Stimulated activated memory B cell treated with anti-CD40 and anti-IgM and Interleukin-4, amounts not matched to agents 10 μg/mL and 1 μg/mL and 100 μg/mL, for 72 hours (primary cell): Measurements from ENCODE around the gene AMOT.

Source experiments
- ATAC-seq: fragments of 150-1000 bp; cut with Tn5 transposase; 2 replicates; pipeline ENCODE4 v1.10.0; 2021
- H3K27ac Mint-ChIP-seq: one replicate; pipeline ENCODE4 v1.8.0; 2022; ENCODE audit warnings: mild to moderate bottlenecking, mixed read lengths
- H3K27me3 Mint-ChIP-seq: one replicate; pipeline ENCODE4 v1.8.0; 2022; ENCODE audit warnings: mixed read lengths
- H3K36me3 Mint-ChIP-seq: one replicate; pipeline ENCODE4 v1.8.0; 2022; ENCODE audit warnings: mixed read lengths
- H3K4me1 Mint-ChIP-seq: one replicate; pipeline ENCODE4 v1.8.0; 2022; ENCODE audit warnings: mixed read lengths
- H3K4me3 Mint-ChIP-seq: one replicate; pipeline ENCODE4 v1.8.0; 2022; ENCODE audit warnings: mild to moderate bottlenecking, moderate library complexity, mixed read lengths
- H3K9me3 Mint-ChIP-seq: one replicate; pipeline ENCODE4 v1.8.0; 2022; ENCODE audit warnings: mixed read lengths

The AMOT gene

GRCh38 chrX:112851161-112851779 lies 10.6 kb upstream of the AMOT start:
- H3K4me3 Mint-ChIP-seq = peak overlapping the region; percentile 38
- no peaks in the 10 kb centered on the region for H3K36me3 Mint-ChIP-seq
- no peaks in the 10 kb centered on the region for H3K9me3 Mint-ChIP-seq
- H3K27ac Mint-ChIP-seq = peak overlapping the region; percentile 57
- ATAC-seq = peak; percentile 75
- H3K4me1 Mint-ChIP-seq = peaks cover 27% of the 10 kb centered on the region
- H3K27me3 Mint-ChIP-seq = no peaks in the 10 kb centered on the region

DNA sequence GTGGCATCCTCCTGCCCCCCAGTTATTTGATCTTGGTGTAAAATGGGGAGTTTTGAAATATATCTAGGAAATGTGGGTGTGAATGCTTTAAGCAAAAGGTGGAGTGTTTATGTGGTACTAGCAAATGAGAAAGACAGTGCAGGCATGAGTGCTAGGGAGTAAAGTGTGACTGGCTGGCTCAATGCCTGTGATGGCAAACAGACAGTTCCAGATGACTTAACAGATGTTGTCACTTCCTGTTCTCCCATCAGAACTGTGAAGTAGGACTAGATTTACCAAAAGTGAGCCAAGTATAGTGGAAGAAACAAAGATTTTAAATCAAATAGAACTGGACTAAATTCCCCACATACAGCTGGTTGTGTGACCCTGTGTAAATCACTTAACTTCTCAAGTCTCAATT lies 8.4 kb upstream of the AMOT start:
- H3K9me3 Mint-ChIP-seq = no peaks in the 10 kb centered on the region
- H3K4me1 Mint-ChIP-seq = peaks cover 27% of the 10 kb centered on the region
- no peaks in the 10 kb centered on the region for H3K27me3 Mint-ChIP-seq

DNA sequence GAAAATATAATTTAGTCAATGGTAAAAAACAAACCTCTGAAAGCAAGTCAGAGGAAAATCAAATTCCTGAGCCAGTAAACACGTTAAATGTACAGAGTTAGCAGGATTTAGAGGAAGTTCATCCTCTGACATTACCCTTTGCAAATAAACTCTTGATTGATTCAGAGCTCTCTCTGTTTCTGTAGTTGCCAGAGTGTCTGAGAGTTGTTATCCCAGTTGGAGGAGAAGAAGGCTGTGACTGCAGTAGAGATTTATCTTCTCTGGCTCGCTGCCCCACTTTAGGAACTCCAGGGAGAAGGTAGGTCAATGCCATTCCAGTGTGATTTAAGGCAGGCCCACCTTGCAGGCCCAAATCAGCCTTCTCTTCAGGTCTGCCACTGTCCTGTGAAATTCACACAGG lies 6.2 kb upstream of the AMOT start:
- Mint-ChIP-seq H3K9me3 (no peaks in the 10 kb centered on the region), H3K27me3 (no peaks in the 10 kb centered on the region), H3K4me3 (no peak overlapping the region), H3K4me1 (peaks cover 20% of the 10 kb centered on the region), H3K27ac (no peak overlapping the region), H3K36me3 (no peaks in the 10 kb centered on the region)
- ATAC-seq = no peak

More for the DNA sequence above, 8.4 kb upstream of the AMOT start:
- ATAC-seq = no peak
- no peaks in the 10 kb centered on the region for H3K36me3 Mint-ChIP-seq
- H3K4me3 Mint-ChIP-seq = no peak overlapping the region
- peak overlapping the region; percentile 40 for H3K27ac Mint-ChIP-seq

GRCh38 chrX:112846187-112846586 lies 5.6 kb upstream of the AMOT start:
- no peaks in the 10 kb centered on the region for H3K27me3 Mint-ChIP-seq
- no peaks in the 10 kb centered on the region for H3K9me3 Mint-ChIP-seq
- H3K27ac Mint-ChIP-seq = no peak overlapping the region
- H3K4me1 Mint-ChIP-seq = peaks cover 14% of the 10 kb centered on the region
- no peak overlapping the region for H3K4me3 Mint-ChIP-seq
- no peaks in the 10 kb centered on the region for H3K36me3 Mint-ChIP-seq
- no peak for ATAC-seq

DNA sequence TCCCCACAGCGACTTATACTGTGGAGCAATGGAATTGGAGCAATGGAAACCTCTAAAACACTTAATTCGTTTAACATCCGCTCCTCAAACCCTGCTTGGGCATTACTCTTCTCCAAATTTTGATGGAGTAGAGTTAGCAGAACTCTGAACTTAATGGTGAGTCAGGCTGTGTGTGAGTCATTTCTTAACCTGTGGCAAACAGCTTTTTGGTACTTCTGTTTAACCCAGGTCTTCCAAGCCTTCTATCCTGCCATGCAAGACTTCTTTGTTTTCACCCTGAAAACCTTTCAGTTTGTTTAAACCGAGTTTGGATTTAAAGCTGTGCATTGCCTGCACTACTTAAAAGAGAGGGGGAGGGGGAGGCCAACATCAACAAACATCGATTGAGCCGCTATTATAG lies 3.6 kb upstream of the AMOT start:
- no peaks in the 10 kb centered on the region for H3K36me3 Mint-ChIP-seq
- H3K4me3 Mint-ChIP-seq = no peak overlapping the region
- peaks cover 18% of the 10 kb centered on the region for H3K4me1 Mint-ChIP-seq
- no peaks in the 10 kb centered on the region for H3K27me3 Mint-ChIP-seq
- no peak for ATAC-seq
- H3K27ac Mint-ChIP-seq = no peak overlapping the region
- no peaks in the 10 kb centered on the region for H3K9me3 Mint-ChIP-seq

DNA sequence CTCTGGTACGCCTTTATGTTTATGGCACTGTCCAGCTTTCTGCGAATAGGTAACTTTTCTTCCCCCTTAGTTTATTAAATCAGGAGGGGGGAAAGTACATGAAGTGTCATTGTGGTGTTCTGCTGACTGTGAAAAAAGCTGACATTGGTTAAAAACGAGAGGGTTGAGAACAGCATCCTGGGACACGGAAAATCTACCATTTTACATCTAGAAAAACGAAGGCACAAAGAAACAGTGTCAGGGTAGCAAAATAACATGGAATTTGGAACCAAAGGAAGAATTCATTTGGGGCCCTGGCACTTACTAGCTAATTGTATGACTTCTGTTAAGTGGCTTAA lies 1.2 kb upstream of the AMOT start:
- Mint-ChIP-seq H3K27me3 (no peaks in the 10 kb centered on the region), H3K36me3 (no peaks in the 10 kb centered on the region), H3K9me3 (no peaks in the 10 kb centered on the region), H3K4me1 (peaks cover 12% of the 10 kb centered on the region), H3K4me3 (peak overlapping the region; percentile 97), H3K27ac (no peak overlapping the region)
- ATAC-seq = no peak

GRCh38 chrX:112841114-112841819 lies 636 bp upstream of the AMOT start:
- Mint-ChIP-seq H3K27me3 (no peaks in the 10 kb centered on the region), H3K4me1 (peaks cover 12% of the 10 kb centered on the region), H3K36me3 (no peaks in the 10 kb centered on the region), H3K4me3 (peak overlapping the region; percentile 97), H3K27ac (peak overlapping the region; percentile 80), H3K9me3 (no peaks in the 10 kb centered on the region)
- peak; percentile 97 for ATAC-seq

DNA sequence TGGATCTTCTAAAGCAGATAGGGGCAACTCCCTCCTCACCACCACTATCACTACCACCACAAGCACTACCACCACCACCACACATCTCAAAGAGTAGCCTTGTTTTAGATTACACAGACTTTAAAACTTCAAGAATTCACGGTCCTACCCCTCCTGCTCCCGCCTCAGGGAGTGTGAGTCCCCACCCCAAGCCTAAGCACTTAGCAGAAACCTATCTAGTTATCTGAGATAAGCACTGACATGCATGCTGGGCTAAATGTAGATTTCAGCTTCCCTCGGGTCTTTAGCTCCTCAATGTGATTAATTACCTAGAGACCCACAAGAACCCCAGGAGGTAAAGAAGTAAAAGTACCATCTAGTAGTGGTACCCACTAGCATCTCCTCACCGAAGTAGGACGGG lies 775 bp downstream of the AMOT start:
- Mint-ChIP-seq H3K27me3 (no peaks in the 10 kb centered on the region), H3K36me3 (no peaks in the 10 kb centered on the region), H3K4me3 (peak overlapping the region; percentile 97), H3K9me3 (no peaks in the 10 kb centered on the region), H3K4me1 (peaks cover 12% of the 10 kb centered on the region), H3K27ac (peak overlapping the region; percentile 80)
- ATAC-seq = no peak

DNA sequence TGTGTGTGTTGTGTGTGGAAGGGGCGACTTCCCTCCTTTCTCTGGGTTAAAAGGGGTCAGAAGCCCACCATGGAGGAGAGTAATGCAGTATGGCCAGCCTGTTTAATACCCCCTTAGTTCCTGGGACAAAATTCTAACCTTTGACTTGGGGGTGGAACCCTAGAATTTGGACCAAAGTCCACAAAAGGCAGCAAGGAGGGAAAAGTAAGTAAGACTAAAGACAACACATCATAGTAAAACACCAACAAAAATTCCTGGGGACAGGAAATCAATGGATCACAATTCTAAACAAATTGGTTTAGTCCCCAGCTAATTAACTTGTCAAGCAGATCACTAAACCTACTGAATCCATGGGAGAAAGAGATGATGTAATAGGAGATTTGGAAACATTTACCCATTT lies 3.1 kb downstream of the AMOT start:
- no peaks in the 10 kb centered on the region for H3K9me3 Mint-ChIP-seq
- no peaks in the 10 kb centered on the region for H3K36me3 Mint-ChIP-seq
- H3K4me3 Mint-ChIP-seq = no peak overlapping the region
- ATAC-seq = no peak
- no peak overlapping the region for H3K27ac Mint-ChIP-seq
- peaks cover 12% of the 10 kb centered on the region for H3K4me1 Mint-ChIP-seq
- H3K27me3 Mint-ChIP-seq = no peaks in the 10 kb centered on the region

GRCh38 chrX:112835019-112835418 lies 5.6 kb downstream of the AMOT start:
- H3K4me3 Mint-ChIP-seq = no peak overlapping the region
- H3K36me3 Mint-ChIP-seq = no peaks in the 10 kb centered on the region
- no peaks in the 10 kb centered on the region for H3K27me3 Mint-ChIP-seq
- no peaks in the 10 kb centered on the region for H3K9me3 Mint-ChIP-seq
- peaks cover 7% of the 10 kb centered on the region for H3K4me1 Mint-ChIP-seq
- H3K27ac Mint-ChIP-seq = no peak overlapping the region
- no peak for ATAC-seq

DNA sequence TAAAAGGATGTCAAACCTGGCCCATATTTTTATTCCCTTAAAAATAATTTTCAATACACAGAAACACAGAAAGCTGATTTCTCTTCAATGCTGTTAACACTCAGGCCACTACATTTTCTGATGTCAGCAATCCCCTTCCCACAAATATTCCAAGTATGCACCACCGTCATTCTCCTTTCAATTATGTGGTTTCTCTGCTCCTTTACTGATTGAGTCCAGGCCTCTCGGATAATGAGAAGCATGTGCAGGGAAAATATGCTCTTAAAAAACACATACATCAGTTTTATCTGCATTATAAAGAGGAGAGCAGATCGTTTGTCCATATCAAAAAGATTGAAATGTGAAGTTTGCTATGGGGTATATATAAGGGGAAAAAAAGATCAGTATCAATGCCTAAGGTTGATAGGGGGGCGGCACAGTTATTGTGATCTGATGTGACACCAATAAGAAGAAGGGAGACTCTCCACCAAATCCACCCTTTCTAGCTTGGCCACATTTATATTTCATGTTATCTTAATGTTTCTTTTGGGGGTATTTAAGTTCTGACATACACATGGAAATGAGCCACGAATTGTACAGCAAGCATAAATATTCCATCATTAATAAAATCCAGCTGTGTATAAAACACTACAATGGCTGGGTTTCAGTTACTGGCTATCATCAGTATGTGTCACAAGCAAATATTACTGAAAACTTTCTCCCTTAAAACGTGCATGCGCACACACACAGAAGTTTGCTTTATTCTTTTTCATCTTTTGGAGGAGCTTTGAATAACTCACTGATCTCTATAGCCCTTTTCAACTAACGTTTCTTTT lies 6.4 kb downstream of the AMOT start:
- H3K27ac Mint-ChIP-seq = no peak overlapping the region
- H3K4me1 Mint-ChIP-seq = no peaks in the 10 kb centered on the region
- no peak overlapping the region for H3K4me3 Mint-ChIP-seq
- no peaks in the 10 kb centered on the region for H3K36me3 Mint-ChIP-seq
- no peaks in the 10 kb centered on the region for H3K9me3 Mint-ChIP-seq
- no peaks in the 10 kb centered on the region for H3K27me3 Mint-ChIP-seq
- ATAC-seq = no peak

DNA sequence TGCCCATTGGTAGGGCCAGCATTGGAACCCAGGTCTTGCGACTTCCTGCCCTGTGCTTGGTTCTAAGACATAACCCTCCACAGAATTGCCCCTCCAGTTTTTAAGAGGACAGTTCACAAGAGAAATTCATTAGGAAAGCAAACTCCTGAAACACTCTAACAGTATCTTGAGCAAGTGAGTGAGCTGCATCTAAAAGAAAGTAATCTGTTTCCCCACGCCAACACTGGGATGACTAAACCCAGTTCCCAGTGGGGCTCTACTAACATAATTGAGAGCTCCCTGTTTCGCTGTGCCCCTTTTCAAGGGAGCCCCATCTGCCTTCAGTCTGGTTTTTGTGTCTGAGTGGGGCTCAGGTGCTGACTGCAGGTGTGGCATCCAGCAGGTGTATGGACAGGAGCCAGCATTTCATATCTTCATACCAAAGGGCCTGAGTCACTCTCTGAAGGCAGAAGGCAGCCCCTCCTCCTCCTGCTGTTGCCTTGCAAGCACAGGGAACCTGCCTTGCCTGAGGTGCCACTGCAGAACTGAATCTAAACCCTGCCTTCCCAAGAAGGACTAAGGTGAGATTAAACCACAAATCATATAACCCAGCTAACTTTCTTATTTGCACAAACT lies 8.0 kb downstream of the AMOT start:
- Mint-ChIP-seq H3K4me3 (no peak overlapping the region), H3K27me3 (no peaks in the 10 kb centered on the region), H3K27ac (no peak overlapping the region), H3K4me1 (no peaks in the 10 kb centered on the region), H3K9me3 (no peaks in the 10 kb centered on the region), H3K36me3 (no peaks in the 10 kb centered on the region)
- ATAC-seq = no peak

DNA sequence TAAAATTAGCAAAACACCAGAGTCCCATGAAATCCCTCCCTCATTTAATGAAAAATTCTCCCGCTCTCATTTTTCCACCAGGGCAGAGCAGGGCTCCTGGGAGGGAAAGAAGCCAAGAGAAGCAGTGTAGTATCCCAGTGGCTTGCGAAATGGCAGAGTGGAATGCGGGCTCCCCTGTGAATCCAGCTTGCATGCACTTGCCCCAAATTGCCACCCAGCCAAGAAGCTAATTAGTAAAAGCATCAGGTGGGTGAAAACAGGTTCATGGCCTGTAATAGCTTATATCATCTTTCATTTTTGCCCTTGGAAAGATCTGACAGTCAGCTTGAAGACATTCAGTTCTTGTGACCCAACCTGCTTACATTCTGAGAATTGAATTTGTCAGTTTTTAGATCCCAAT lies 10.1 kb downstream of the AMOT start:
- Mint-ChIP-seq H3K36me3 (no peaks in the 10 kb centered on the region), H3K9me3 (no peaks in the 10 kb centered on the region), H3K27ac (no peak overlapping the region), H3K4me3 (no peak overlapping the region), H3K27me3 (no peaks in the 10 kb centered on the region), H3K4me1 (no peaks in the 10 kb centered on the region)
- ATAC-seq = no peak

DNA sequence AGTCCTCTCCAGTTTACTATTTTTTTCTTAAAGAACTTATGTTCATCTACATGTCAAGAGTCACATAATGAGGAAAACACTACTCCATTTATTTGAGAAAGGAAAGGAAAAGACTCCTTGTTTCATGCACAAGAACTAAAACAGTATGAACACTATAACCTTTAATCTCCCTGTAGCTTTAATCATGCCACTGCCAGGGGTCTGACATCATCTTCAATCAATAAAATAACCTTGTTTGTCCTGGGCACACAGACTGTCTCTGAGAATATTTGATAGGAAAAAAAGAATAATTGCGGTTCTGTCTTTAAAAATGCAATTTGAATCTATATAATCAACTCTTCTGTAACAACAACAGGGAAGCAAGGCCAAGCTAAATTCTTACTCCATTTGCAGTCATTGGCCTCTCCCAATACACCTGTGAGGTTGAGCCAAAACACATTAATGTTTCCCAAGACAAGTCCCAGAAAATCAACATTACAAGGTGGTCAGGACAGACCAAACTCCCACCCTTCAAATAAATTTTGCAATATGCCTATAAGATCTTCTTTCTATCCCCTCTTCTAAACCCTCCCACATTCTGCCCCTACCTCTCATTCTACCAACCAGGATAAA lies 13.2 kb downstream of the AMOT start:
- no peak overlapping the region for H3K27ac Mint-ChIP-seq
- no peaks in the 10 kb centered on the region for H3K9me3 Mint-ChIP-seq
- no peak overlapping the region for H3K4me3 Mint-ChIP-seq
- H3K27me3 Mint-ChIP-seq = no peaks in the 10 kb centered on the region
- H3K4me1 Mint-ChIP-seq = no peaks in the 10 kb centered on the region
- H3K36me3 Mint-ChIP-seq = no peaks in the 10 kb centered on the region
- ATAC-seq = no peak

GRCh38 chrX:112826023-112826422 lies 14.6 kb downstream of the AMOT start:
- Mint-ChIP-seq H3K4me1 (no peaks in the 10 kb centered on the region), H3K4me3 (no peak overlapping the region), H3K27ac (no peak overlapping the region), H3K27me3 (no peaks in the 10 kb centered on the region), H3K9me3 (no peaks in the 10 kb centered on the region), H3K36me3 (no peaks in the 10 kb centered on the region)
- no peak for ATAC-seq
